K562 (cell line): ENCODE results near the gene TMPRSS5. TPM values are rescaled to one million over a fixed set of nuclear protein-coding genes. Genes with fewer than 3 reads are reported as not detected.

Source experiments
- ATAC-seq: fragments of 200-7000 bp; cut with Tn5 transposase; 3 replicates; pipeline ENCODE4 v1.9.1; 2020; ENCODE audit warnings: moderate library complexity
- BruUV-seq: library from RNA; stranded (reverse); fragments of 400-500 nt; replicated peaks from 2 replicates; lab custom pipeline; 2021; lab: Mats Ljungman, UMichigan
- CTCF ChIA-PET: fragments of 300-600 bp; formaldehyde crosslinking; extraction: SDS; loops from one replicate; lab custom pipeline; 2021; ENCODE audit warnings: low intra/inter-chr PET ratio; lab: Yijun Ruan, JAX
- POLR2A ChIA-PET: fragments of 300-600, 350-650 bp; sonication (Branson Sonifier 250); formaldehyde crosslinking; extraction: SDS; loops from one replicate; lab custom pipeline; 2021; ENCODE audit warnings: antibody characterized with exemption, inconsistent platforms; lab: Yijun Ruan, JAX
- DNase-seq, 4 experiments: peaks; one replicate each; pipeline versions ENCODE4 v3.0.0 to v3.0.0-alpha.2; 2011 to 2018; ENCODE audit warnings: low spot score in 3 of 4, mixed read lengths in 3 of 4; ENCODE audit errors: extremely low read depth in 1 of 4
- FAIRE-seq: peaks from 2 replicates; lab custom pipeline; 2011; peaks lifted over from hg19 to GRCh38; lab: Jason Lieb, UNC
- H2AFZ ChIP-seq: 2 replicates; pipeline ENCODE4 v1.6.0; 2011; ENCODE audit warnings: low read depth, low read length, control low read depth, inconsistent platforms
- H3K27ac ChIP-seq: fragments of 200-600 bp; 3 replicates; pipeline ENCODE4 v1.8.0; 2011; ENCODE audit warnings: low read depth, mild to moderate bottlenecking, control low read depth, inconsistent platforms, low read length, moderate library complexity, mixed read lengths; ENCODE audit errors: extremely low read depth
- H3K27me3 ChIP-seq, 2 experiments: fragments of 300-600 bp in 1 of 2; 2 replicates in 1 of 2; 3 replicates in 1 of 2; pipeline versions ENCODE4 v1.6.0 to v1.8.0; 2011; ENCODE audit warnings: inconsistent platforms in 2 of 2, low read length in 2 of 2, mild to moderate bottlenecking in 1 of 2, mixed read lengths in 1 of 2, moderate library complexity in 1 of 2; ENCODE audit not compliant: control insufficient read depth in 2 of 2, insufficient read depth in 2 of 2
- H3K36me3 ChIP-seq: fragments of 300-600 bp; 3 replicates; pipeline ENCODE4 v1.8.0; 2011; ENCODE audit warnings: mild to moderate bottlenecking, low read length, inconsistent platforms; ENCODE audit not compliant: control insufficient read depth, insufficient read depth
- H3K4me1 ChIP-seq, 2 experiments: fragments of 200-600 bp in 1 of 2; replicated peaks in 1 of 2; 2 replicates in 1 of 2; 3 replicates in 1 of 2; pipeline versions ENCODE4 v1.5.1 to v1.8.0; 2011; ENCODE audit warnings: inconsistent platforms in 2 of 2, low read length in 2 of 2, mild to moderate bottlenecking in 1 of 2, mixed read lengths in 1 of 2, moderate library complexity in 1 of 2; ENCODE audit not compliant: control insufficient read depth in 2 of 2, insufficient read depth in 2 of 2
- H3K4me2 ChIP-seq: 2 replicates; pipeline ENCODE4 v1.6.1; 2011; ENCODE audit warnings: low read length, control low read depth, inconsistent platforms, mixed read lengths; ENCODE audit not compliant: insufficient read depth
- H3K4me3 ChIP-seq: fragments of 200-600 bp; sonication (generic), shearing (Covaris generic); 2 replicates; pipeline ENCODE4 v1.5.1; 2016; ENCODE audit warnings: control low read depth, inconsistent platforms
- H3K79me2 ChIP-seq: fragments of 200-600 bp; 3 replicates; pipeline ENCODE4 v1.8.0; 2011; ENCODE audit warnings: low read length, inconsistent platforms; ENCODE audit not compliant: control insufficient read depth, insufficient read depth
- H3K9ac ChIP-seq, 2 experiments: 2 replicates each; pipeline versions ENCODE4 v1.6.0 to v1.6.1; 2011; ENCODE audit warnings: low read depth in 2 of 2, low read length in 2 of 2, control low read depth in 1 of 2, inconsistent platforms in 1 of 2, mild to moderate bottlenecking in 1 of 2, mixed read lengths in 1 of 2; ENCODE audit not compliant: insufficient read depth in 1 of 2
- H3K9me1 ChIP-seq: one replicate; pipeline ENCODE4 v1.6.0; 2011; ENCODE audit warnings: inconsistent platforms, mild to moderate bottlenecking, low read length, moderate library complexity; ENCODE audit not compliant: control insufficient read depth, insufficient read depth
- H3K9me3 ChIP-seq: replicated peaks from 2 replicates; pipeline ENCODE4 v1.5.1; 2011; ENCODE audit warnings: low read depth, low read length, inconsistent platforms; ENCODE audit not compliant: control insufficient read depth, insufficient read depth
- H4K20me1 ChIP-seq: replicated peaks from 2 replicates; pipeline ENCODE4 v1.6.1; 2011; ENCODE audit warnings: low read length, inconsistent platforms, mixed read lengths; ENCODE audit not compliant: control insufficient read depth, insufficient read depth
- EZH2 ChIP-seq: IDR thresholded peaks from 2 replicates; pipeline ENCODE4 v1.6.1; 2012; ENCODE audit warnings: low read depth, mild to moderate bottlenecking, inconsistent platforms, low read length, borderline replicate concordance
- MBD1 ChIP-seq: fragments of 250-450 bp; sonication (Bioruptor Pico); IDR thresholded peaks from 2 replicates; pipeline ENCODE4 v1.8.0; 2022; ENCODE audit warnings: inconsistent platforms
- NFE2 ChIP-seq: IDR thresholded peaks from 2 replicates; pipeline ENCODE4 v1.6.1; 2014; ENCODE audit warnings: antibody characterized with exemption, low read depth
- OTX1 ChIP-seq: fragments of 450-650 bp; formaldehyde crosslinking; IDR thresholded peaks from 2 replicates; pipeline ENCODE4 v1.4.0; 2022; ENCODE audit warnings: mild to moderate bottlenecking
- PHTF2 ChIP-seq: fragments of 250-450 bp; sonication (Bioruptor Pico); IDR thresholded peaks from 2 replicates; pipeline ENCODE4 v1.5.0; 2021; ENCODE audit warnings: mild to moderate bottlenecking
- ZNF699 ChIP-seq: fragments of 250-450 bp; sonication (Bioruptor Pico); IDR thresholded peaks from 2 replicates; pipeline ENCODE4 v1.8.0; 2021; ENCODE audit warnings: mild to moderate bottlenecking, moderate library complexity; ENCODE audit not compliant: insufficient replicate concordance
- WGBS: fragments of 100-300 bp; shearing (Covaris generic); methylation state at CpG from one replicate; pipeline ENCODE4 v1.1.6; 2016; ENCODE audit warnings: low coverage, mixed read lengths; ENCODE audit not compliant: insufficient coverage; ENCODE audit errors: missing lambda C conversion rate; 5-methylcytosine and 5-hydroxymethylcytosine counted together
- in situ Hi-C: fragments of 300-500 bp; cut with MboI; formaldehyde crosslinking; loops from 4 replicates; pipeline ENCODE4 v1.15.0; 2018; ENCODE audit warnings: inconsistent platforms, mixed read lengths
- intact Hi-C: fragments of 100-400 bp; cut with micrococcal nuclease; formaldehyde crosslinking; loops from 2 replicates; pipeline ENCODE4 v1.14.2; 2022
- polyA plus RNA-seq, 8 experiments: library from polyadenylated mRNA; depleted of rRNA in 4 of 8; stranded (reverse) in 5 of 8; unstranded in 3 of 8; fragments of >200 nt; fragmentation: Nextera tagmentation in 2 of 8; fragmentation: Illumina TruSeq in 1 of 8; extraction: Ambion mirVana in 2 of 8; extraction: Trizol in 1 of 8; gene quantifications; 2 replicates each; pipeline versions ENCODE4 v1.2.1 to v1.2.3, GENCODE V29; 2011 to 2014; ENCODE audit warnings: inconsistent platforms in 1 of 8, missing spikeins in 1 of 8
- total RNA-seq, 7 experiments: library from RNA; depleted of rRNA in 6 of 7; stranded (reverse); fragments of >200 nt in 6 of 7; fragmentation: Illumina TruSeq in 2 of 7; extraction: Trizol in 2 of 7; gene quantifications; 2 replicates each; pipeline versions ENCODE4 v1.2.1 to v1.2.3, GENCODE V29; 2011 to 2021; ENCODE audit warnings: low replicate concordance in 1 of 7
- TF ChIP-seq, protein P1 (sequence below), 2 experiments: fragments of 450-650 bp in 1 of 2; sonication (generic) in 1 of 2; formaldehyde crosslinking in 1 of 2; IDR thresholded peaks; 2 replicates each; pipeline versions ENCODE4 v1.7.1 to v1.9.0; 2016 to 2022; ENCODE audit warnings: inconsistent platforms in 1 of 2, mild to moderate bottlenecking in 1 of 2, missing genetic modification reagents in 1 of 2

The TMPRSS5 gene
- total and polyA plus RNA-seq, 9 of the 15 experiments (the other 6 are each of a cell fraction or from before 2014, with no cell fraction given) = 0.07 to 0.49 (median 0.17) TPM; not detected in 1

DNA sequence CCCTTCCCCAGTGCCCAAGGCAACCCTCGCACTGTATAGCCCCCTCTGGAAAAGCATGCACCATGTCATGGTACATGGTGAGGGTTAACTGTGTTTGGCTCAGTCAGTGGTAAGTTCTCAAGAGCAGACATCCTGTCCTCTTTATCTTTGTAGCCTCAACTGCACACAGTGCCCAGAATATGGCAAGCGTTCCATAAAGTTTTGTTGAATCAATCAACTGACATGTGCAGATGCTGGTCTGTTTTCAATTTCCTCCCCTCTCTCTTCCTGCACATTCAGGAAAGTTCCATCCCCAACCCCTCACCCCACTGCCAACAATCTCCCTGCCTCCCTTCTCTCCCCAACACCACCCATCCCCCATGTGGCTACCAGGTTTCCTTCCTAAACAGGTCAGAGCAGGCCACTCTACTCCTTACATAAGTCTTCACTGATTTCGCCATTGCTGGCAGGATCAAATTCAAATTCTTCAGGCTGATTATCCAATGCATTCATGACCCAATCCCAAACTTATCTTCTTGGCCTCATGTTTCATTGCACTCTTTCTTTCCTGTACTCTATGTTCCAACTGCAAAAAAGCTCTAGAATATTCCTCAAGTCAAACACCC lies 15.5 kb upstream of the TMPRSS5 start:
- POLR2A ChIA-PET = no interaction called here
- H3K4me1 ChIP-seq = peaks cover 0 to 6% of the 10 kb centered on the region in 2 experiments; a peak in 2 of 5 replicates
- DNase-seq (no peak), FAIRE-seq (no peak), ATAC-seq (no peak)
- CTCF ChIA-PET = no interaction called here
- no peaks in the 10 kb centered on the region for H3K9me3 ChIP-seq
- intact Hi-C loops = no loop called here
- WGBS = 74% methylated on average over 3 of the region's 3 CpGs
- no peak overlapping the region for H3K4me3 ChIP-seq
- in situ Hi-C loops = no loop called here
- no peak overlapping the region for H3K27ac ChIP-seq
- H3K27me3 ChIP-seq = no peaks in the 10 kb centered on the region
- H2AFZ ChIP-seq = no peak overlapping the region
- no peaks in the 10 kb centered on the region for H3K9me1 ChIP-seq
- H4K20me1 ChIP-seq = no peaks in the 10 kb centered on the region
- no peaks in the 10 kb centered on the region for H3K36me3 ChIP-seq
- no TSS peak for BruUV-seq
- H3K79me2 ChIP-seq = no peaks in the 10 kb centered on the region
- no peak for TF ChIP-seq ZNF699
- TF ChIP-seq PHTF2 (CRISPR knock-in tag) = no peak
- TF ChIP-seq OTX1 = no peak
- no peak for TF ChIP-seq NFE2
- TF ChIP-seq, protein P1, sequence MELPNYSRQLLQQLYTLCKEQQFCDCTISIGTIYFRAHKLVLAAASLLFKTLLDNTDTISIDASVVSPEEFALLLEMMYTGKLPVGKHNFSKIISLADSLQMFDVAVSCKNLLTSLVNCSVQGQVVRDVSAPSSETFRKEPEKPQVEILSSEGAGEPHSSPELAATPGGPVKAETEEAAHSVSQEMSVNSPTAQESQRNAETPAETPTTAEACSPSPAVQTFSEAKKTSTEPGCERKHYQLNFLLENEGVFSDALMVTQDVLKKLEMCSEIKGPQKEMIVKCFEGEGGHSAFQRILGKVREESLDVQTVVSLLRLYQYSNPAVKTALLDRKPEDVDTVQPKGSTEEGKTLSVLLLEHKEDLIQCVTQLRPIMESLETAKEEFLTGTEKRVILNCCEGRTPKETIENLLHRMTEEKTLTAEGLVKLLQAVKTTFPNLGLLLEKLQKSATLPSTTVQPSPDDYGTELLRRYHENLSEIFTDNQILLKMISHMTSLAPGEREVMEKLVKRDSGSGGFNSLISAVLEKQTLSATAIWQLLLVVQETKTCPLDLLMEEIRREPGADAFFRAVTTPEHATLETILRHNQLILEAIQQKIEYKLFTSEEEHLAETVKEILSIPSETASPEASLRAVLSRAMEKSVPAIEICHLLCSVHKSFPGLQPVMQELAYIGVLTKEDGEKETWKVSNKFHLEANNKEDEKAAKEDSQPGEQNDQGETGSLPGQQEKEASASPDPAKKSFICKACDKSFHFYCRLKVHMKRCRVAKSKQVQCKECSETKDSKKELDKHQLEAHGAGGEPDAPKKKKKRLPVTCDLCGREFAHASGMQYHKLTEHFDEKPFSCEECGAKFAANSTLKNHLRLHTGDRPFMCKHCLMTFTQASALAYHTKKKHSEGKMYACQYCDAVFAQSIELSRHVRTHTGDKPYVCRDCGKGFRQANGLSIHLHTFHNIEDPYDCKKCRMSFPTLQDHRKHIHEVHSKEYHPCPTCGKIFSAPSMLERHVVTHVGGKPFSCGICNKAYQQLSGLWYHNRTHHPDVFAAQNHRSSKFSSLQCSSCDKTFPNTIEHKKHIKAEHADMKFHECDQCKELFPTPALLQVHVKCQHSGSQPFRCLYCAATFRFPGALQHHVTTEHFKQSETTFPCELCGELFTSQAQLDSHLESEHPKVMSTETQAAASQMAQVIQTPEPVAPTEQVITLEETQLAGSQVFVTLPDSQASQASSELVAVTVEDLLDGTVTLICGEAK (IDR thresholded peaks at IDR 0.05) = peak; percentile 67
- TF ChIP-seq, protein P1 (CRISPR knock-in tag; IDR thresholded peaks at IDR 0.05) = 0 out of 2 replicates have a peak, but pooled peaks have one; percentile 16
- TF ChIP-seq EZH2 = no peak
- TF ChIP-seq MBD1 = no peak
- TF ChIP-seq, all 486 proteins: peak for 1
- H3K4me2 ChIP-seq = no peak overlapping the region
- no peak overlapping the region for H3K9ac ChIP-seq
